Activated gamma-delta T cell treated with anti-CD3 and anti-CD28 coated beads, Interleukin-2, amount 50 U/mL, for 16 hours (primary cell): ENCODE measurements around the gene RELCH.

ENCODE experiments used
- DNase-seq: peaks from one replicate; pipeline ENCODE4 v3.0.0-alpha.2; 2020; ENCODE audit warnings: low read depth

The RELCH gene

DNA sequence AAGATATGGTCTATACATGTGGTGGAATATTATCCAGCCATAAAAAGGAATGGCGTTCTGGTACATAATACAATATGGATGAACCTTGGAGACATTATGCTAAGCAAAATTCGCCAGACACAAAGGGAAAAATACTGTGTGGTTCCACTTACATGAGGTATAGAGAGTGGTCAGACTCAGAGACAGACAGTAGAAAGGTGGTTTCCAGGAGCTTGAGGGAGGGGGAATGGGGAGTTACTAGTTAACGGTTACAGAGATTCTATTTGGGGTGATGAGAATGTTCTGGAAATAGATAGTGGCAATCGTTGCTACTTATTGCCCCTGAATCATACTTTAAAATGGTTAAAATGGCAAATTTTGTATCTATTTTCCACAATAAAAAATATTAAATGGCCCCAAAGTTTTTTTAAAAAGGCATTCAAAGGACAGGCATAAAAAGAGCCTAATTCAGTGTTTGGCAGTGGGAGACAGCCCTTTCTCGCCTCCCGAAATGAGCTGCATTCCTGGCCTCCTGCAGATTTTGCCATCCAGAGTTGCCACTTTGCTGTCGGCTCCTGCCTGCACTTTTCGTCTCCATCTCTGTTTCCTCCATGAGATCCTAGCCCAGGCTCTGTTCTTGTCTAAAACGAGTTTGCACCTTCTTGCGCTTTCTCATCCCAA, 151.5 kb downstream of the RELCH start:
- DNase-seq = no peak

DNA sequence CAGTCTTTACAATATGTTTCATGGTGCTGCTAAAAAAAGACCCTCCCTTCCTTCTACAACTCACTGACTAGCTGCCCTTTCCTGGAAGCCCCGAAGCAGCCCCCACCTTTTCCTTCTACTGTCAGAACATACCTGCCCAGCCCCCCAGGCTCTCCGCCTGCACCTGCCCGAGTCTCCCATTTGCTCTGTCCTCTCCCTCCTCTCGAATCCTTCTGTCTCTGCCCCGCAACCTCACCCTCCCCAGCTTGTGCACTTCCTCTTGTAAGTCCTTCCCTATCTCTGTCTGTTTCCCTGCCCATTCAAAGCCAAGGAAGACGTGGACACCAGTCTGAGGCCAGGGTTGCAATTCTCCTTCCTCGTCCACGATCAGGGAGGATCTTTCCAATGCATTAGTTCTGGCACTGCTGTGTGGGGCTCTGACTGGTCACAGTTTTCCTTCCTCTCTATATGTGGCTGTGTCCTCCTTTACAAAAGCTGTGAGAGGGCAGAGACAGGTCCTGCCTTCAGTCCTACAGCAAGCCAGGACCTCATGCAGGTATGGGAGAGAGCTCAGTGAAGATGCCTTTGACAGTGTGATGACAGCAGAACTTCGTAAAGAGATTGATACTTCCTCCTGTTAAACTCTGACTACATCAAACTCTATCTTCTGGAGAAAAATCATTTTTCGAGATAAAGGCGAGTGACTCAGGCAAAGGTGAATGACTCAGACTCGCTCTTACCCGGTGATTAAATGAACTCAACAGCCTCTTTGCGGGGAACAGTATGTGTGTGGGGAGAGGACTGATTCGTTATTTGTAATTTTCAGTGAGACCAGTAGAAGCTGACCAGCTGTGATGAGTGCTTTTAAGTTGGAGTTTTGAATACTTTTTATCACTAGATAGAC, 152.3 kb downstream of the RELCH start:
- no peak for DNase-seq

DNA sequence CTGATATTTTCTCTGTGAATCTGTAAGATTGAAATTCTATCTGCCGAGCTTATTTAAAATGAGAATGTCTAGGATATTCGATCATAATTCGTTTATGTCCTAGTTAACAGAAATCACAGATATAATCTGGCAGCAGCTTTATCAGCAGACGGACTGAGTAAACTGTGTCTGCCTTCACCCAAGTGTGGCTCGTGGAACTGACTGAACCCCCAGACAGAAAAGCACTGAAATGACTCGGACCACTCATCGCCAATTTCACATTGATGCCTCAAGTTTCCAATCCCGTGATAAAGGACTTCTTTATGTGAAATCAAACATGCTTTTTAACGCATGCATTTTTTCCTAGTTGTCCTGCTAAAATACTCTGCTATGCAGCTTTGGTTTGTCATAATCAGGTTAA, 153.9 kb downstream of the RELCH start:
- no peak for DNase-seq

- DNase-seq = no peak
Measured at GRCh38 chr18:62341473-62341872, 154.4 kb downstream of the RELCH start.

- DNase-seq = no peak
Measured at GRCh38 chr18:62342884-62343283, 155.8 kb downstream of the RELCH start.

DNA sequence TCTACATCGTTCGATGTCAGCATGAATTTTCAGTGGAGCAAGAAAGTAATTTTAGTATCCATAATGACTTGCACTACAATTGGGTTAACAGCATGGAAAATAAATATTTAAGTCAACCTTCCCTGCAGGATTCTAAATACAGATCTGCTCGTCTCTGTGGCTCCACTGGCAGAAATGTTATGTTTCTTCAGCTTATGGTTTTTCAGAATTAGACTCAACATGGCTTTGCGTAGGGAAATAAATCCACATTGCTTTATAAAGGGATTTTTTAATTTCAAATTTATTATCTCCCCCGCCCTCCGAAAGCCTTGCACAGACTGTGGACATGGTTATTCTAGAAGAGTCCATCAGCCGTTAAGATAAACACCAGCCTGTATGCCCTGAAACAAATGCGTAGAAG, 156.3 kb downstream of the RELCH start:
- DNase-seq = no peak

- no peak for DNase-seq
Measured at GRCh38 chr18:62345909-62346308, 158.9 kb downstream of the RELCH start.

DNA sequence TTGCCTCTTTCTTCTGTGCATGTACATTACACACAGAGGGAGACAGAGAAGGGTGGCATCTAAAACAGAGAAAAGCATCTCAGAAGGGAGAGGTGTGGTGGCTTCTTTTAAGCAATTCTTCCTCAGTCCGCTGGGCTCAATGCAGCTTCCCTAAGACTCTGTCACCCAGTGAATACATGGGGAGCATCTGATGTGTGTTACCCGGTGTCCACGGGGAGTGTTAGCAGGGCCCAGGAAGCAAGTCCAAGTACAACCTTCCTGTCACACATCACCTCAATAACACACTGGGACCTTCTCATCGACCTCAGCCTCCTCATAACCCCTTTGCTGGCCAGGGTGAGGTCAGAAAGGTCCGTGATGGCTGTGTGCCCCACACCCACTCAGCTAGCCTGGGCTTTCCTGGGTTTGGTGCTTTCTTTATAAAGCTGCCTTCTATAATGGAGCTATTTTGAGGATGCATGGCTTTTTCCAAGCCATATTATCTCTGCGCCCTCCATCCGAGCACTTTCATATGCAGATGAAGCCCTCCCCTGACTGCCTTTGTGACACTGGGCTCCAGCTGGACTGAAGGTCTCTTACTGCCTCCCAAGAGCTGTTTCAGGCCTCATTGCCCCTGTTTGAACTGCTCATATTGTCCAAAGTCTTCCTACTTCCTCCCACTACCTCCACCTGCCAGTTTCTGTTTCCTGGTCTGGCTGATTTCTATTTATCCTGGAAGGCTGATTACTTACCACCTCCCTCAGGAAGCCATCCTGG, 159.5 kb downstream of the RELCH start:
- DNase-seq = no peak

DNA sequence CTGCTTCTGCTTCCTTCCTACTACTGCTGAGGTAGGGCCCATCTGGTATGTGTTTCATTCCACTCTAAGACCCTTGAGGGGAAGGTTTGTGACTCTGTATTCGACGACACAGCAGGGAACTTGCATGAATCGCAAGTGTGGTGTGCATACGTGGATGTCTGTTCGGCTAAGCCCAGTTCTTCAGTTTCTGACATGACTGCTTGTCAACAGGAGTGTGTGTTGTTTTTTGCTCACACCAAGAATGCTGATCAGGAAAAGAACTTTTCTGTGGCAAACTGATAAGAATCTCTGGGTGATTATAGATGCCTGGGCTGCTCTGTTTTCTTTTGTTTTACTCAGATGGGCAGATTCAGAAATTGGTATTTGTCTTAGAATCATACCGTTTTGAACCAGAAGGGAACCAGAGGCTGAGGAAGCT, 160.0 kb downstream of the RELCH start:
- DNase-seq = no peak

DNA sequence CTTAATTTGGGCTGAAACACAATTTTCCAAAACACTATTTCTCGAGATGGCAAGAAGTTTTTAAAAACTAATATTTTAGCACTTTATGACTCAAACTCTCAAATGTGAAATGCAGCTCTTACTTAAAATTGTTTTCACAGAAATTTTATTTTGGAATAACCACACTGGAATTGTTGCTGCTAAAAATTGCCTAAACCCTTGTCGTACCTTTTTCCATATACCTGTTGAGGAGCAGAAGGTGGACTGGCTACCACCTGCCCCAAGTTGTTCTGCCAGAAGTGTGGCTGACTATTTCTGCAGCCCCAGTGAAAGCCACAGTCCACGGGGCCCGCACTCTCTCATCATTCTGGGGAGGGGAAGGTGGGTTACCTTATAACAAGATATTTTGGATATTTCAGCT, 161.4 kb downstream of the RELCH start:
- DNase-seq = no peak

DNA sequence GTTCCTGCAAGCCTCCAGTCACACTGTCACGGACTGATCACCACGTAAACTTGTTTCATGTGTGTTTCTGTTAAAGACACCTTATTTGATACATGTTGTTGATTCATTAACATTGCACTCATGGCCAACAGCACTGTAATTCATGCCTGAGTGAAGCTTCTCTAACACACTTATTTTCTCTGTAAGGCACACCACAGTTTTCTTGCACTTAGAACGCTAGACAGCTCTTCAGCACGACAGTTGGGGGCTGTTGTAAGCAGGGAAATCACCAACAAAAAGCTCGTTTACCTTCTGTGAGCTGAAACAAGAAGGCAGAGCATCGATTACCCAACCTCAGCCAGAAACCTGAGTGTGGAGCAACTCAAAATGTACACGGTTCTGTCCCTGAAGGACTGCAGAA, 166.1 kb downstream of the RELCH start:
- DNase-seq = no peak

- DNase-seq = no peak
Measured at GRCh38 chr18:62354151-62354550, 167.1 kb downstream of the RELCH start.

- no peak for DNase-seq
Measured at GRCh38 chr18:62357079-62357719, 170.1 kb downstream of the RELCH start.
